HG03520 (cell line): ENCODE results near the gene ERVK3-1.
"Not testable (repeated sequence)": the region's sequence is repeated elsewhere in the genome, so short reads cannot be mapped to it uniquely, and the experiment has no call there.

Experiments used
- ATAC-seq: cut with Tn5 transposase; IDR thresholded peaks from one replicate; pipeline ENCODE4 v1.9.1; 2021; ENCODE audit warnings: mild to moderate bottlenecking, moderate library complexity; ENCODE audit not compliant: unreplicated experiment

Gene ERVK3-1

GRCh38 chr19:58304255-58304654 lies 922 bp upstream of the ERVK3-1 start:
- ATAC-seq: no peak

DNA sequence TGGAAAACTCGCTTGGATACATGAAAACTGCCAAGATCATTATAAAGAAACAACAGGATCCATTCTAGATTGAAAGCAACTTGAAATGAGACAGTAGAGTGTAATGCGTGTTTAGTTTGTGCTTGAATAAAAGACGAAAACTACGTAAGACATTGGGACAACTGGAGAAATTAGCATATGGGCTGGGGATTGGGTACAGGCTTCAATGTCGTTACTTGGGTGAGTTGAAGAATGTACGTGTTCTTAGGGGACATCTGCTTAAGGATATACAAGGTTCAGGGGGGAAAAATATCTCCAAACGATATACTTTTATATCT lies 471 bp upstream of the ERVK3-1 start:
- no peak for ATAC-seq

- ATAC-seq: no peak
Observed at GRCh38 chr19:58305932-58306323, 751 bp downstream of the ERVK3-1 start.

DNA sequence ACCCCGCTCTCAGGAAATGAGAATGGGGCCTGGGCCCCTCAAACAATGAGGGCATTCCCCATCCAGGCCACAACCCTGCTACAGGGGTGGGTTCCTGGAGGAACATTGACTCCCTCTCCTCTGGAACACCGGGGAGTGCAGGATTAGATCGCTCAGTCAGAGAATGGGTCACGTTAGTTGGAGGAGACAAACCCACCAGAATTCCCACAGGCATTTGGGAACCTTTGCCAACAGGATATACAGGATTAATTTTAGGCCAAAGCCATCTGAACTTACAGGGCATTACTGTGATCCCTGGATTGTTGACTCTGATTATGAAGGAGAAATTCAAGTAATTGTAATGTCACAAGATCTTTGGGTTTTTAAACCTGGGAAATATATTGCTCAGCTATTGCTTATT lies 2.6 kb downstream of the ERVK3-1 start:
- ATAC-seq: no peak

GRCh38 chr19:58310685-58311084 lies 5.5 kb downstream of the ERVK3-1 start:
- not testable (repeated sequence) for ATAC-seq

GRCh38 chr19:58311345-58311865 lies 6.2 kb downstream of the ERVK3-1 start:
- no peak for ATAC-seq

DNA sequence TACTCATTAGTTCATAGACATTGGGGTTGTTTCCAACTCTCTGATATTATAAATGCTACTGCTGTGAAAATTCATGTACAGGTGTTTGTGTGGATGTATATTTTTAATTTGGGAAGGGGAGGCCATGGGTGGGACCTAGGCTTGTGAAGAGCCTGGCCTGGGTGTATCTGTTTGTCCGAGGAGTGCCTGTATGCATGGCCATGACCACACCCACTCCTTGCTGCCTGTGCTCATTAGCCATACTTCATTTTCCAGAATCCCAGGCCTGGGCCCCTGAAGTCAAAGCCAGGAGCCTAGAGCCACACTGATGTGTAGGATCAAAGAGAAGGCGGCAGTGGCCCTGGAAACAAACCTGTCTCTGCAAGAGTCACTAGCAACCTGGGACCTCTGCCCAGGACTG lies 10.4 kb downstream of the ERVK3-1 start:
- ATAC-seq: no peak

DNA sequence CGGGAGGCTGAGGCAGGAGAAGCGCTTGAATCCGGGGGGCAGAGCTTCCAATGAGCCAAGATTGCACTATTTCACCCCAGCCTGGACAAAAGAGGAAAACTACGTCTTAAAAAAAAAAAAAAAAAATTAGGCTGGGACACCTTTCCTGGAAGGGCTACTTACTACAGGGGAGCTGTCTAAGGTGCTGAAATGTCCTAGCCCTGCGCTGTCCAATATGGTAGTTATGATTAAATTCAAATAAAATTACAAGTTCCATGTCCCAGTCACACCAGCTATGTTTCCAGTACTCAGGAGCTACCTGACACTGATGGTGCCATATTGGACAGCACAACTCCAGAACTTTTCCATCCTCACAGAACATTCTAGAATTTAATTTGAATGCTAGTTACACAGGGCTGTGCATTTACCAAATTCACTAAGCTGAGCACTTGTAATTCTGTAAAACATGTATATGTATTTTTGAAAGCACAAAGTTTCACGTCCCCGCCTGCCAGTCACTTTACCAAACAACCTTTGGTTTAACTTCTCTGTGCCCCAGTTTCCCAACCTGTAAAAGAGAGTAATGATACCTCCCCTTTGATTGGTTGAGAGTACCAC lies 12.4 kb downstream of the ERVK3-1 start:
- no peak for ATAC-seq

DNA sequence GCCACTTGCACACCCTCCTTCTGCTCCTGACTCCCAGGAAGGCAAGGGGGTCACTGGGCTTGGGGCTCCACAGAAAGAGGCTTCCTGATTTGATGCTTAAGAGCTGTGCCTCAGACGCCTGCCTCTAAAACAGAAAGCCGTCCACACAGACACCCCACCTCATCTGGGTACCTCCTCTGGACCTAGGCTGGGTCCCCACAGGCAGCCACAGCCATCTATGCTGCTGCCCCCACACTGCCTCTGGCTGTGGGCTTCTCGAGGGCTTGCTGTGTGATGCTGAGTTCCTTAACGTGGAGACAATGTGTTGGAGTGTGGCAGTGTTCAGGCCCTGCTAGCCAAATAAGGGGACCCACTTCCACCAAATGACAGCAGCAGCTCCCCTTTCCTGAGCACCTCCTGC lies 13.1 kb downstream of the ERVK3-1 start:
- ATAC-seq: no peak

GRCh38 chr19:58319241-58319640 lies 14.1 kb downstream of the ERVK3-1 start:
- ATAC-seq: no peak

GRCh38 chr19:58325311-58326022 lies 20.3 kb downstream of the ERVK3-1 start:
- no peak for ATAC-seq

DNA sequence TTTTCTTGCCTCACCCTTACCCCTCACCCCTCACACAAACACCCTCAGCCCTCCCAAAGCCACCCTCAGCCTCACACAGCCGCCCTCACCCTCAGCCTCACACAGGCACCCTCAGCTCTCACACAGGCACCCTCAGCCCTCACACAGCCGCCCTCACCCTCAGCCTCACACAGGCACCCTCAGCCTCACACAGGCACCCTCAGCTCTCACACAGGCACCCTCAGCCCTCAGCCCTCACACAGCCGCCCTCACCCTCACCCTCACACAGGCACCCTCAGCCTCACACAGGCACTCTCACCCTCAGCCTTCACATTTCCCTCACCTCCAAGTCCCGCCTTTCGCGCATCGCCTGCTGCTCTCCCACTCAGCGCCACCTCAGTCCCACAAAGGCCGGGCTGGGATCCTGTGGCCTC lies 21.3 kb downstream of the ERVK3-1 start:
- ATAC-seq: no peak

GRCh38 chr19:58326914-58327726 lies 21.9 kb downstream of the ERVK3-1 start, which contains the start of gene ZSCAN22:
TSS of gene ZSCAN22 (plus strand) at chr19:58326994. CDS start at chr19:58334803, 7,809 bp downstream.
- ATAC-seq: peak; percentile 79

DNA sequence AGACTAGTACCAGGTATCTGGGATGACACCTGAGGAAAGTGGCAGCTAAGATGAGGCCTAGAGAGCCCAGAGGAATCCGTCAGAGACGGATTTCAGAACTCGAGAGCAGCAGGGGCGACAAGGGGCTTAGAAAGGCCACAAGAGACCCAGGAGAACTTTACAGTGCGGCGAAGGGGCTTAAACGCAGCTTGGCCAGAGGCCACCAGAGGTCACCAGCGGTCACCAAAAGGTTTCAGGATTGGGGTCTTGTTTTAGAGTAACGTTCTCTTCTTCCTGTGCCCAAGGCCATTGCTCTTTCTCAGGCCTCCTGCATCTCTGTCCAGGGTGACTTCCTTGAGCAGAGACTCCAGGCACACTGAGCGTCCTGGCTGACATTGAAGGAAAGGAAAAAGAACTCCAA lies 23.8 kb downstream of the ERVK3-1 start:
- no peak for ATAC-seq

DNA sequence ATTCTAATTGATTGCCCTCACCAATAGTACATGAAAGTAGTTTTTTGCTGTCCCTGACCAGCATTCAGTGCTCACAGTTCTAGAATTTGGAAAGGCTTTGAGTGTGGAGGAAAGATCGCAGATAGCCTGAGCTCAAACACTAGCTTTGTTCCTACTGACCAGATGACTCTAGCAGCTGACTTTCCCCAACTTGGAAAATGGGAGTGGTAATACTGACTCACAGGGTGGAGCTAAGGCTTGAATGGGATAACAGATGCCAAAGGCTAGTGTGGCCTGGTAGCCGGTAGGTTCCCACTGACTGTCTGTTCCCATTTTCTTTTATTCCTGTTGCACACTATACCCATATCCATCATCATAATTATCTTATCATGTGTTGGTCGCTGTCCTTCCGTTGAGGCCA lies 25.3 kb downstream of the ERVK3-1 start:
- ATAC-seq: no peak

DNA sequence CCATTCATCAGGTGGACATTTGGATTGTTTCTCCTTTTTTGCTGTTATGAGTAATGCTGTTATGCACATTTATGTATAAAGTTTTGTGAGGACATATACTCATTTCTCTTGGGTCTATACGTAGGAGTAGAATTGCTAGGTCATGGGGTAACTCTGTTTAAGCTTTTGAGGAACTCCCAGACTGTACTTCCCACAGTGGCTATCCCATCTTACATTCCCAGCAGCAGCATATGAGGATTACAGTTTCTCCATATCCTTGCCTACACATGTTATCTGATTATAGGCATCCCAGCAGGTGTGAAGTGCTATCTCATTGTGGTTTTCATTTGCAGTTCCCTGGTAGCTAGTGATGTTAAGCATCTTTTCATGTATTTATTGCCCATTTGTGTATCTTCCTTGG lies 27.5 kb downstream of the ERVK3-1 start:
- no peak for ATAC-seq

- no peak for ATAC-seq
Observed at GRCh38 chr19:58334691-58335249, 29.6 kb downstream of the ERVK3-1 start.

- no peak for ATAC-seq
Observed at GRCh38 chr19:58335630-58336029, 30.5 kb downstream of the ERVK3-1 start.

- ATAC-seq: no peak
Observed at GRCh38 chr19:58336216-58336615, 31.0 kb downstream of the ERVK3-1 start.

DNA sequence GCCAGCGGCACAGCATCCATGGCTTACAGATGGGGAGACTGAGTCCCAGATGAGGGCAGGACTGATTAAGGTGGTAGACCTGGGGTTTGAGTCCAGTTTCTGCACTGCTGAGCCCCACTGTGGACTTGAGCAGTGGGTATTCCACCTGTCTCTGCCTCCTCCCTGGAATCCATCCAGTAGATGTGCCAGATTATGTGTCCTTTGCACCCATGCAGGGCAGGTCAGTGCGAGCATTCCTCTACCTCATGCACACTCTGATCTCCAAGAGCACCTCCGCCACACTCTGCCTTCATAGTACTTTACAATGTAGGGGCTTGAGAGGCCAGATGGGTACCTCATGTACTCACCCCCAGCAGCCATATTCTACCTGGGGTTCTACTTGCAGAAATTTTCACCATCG lies 31.6 kb downstream of the ERVK3-1 start:
- no peak for ATAC-seq

DNA sequence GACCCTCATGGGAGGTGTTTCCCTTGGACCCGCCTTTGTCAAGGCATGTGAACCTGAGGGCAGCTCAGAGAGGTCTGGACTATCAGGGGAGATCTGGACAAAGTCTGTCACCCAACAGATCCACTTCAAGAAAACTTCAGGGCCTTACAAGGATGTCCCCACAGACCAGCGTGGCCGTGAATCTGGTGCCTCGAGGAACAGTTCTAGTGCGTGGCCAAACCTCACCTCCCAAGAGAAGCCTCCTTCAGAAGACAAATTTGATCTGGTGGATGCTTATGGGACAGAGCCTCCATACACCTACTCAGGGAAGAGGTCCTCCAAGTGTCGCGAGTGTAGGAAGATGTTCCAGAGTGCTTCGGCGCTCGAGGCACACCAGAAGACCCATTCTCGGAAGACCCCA lies 33.2 kb downstream of the ERVK3-1 start:
- no peak for ATAC-seq
